H1 (cell line): ENCODE measurements around the gene ARID5B. TPM values are rescaled to one million over a fixed set of nuclear protein-coding genes. Genes with fewer than 3 reads are reported as not detected.

Source experiments
- CTCF ChIA-PET: fragments of 300-600 bp; sonication (Branson Sonifier 250); formaldehyde crosslinking; loops from one replicate; lab custom pipeline; 2021; ENCODE audit not compliant: partially characterized antibody; lab: Charles Lee
- POLR2A ChIA-PET: fragments of 300-600 bp; sonication (Branson Sonifier 250); formaldehyde crosslinking; loops from one replicate; lab custom pipeline; 2021; ENCODE audit warnings: inconsistent platforms; ENCODE audit not compliant: partially characterized antibody; lab: Charles Lee
- DNase-seq, 2 experiments: peaks; one replicate each; pipeline versions ENCODE4 v3.0.0 to v3.0.0-alpha.2; 2010 to 2022; ENCODE audit warnings: low spot score in 2 of 2, low read depth in 1 of 2, mixed read lengths in 1 of 2
- FAIRE-seq: peaks from 2 replicates; lab custom pipeline; 2011; peaks lifted over from hg19 to GRCh38; lab: Jason Lieb, UNC
- H2AFZ ChIP-seq: 2 replicates; pipeline ENCODE4 v1.8.1; 2012; ENCODE audit warnings: low read length, inconsistent platforms
- H2AK5ac ChIP-seq: 2 replicates; pipeline ENCODE4 v1.6.1; 2013; ENCODE audit warnings: low read depth, low read length
- H2BK120ac ChIP-seq: replicated peaks from 2 replicates; pipeline ENCODE3; 2013; ENCODE audit warnings: low read depth, low read length, inconsistent platforms
- H2BK12ac ChIP-seq: 2 replicates; pipeline ENCODE4 v1.6.1; 2013; ENCODE audit warnings: low read depth, low read length
- H2BK15ac ChIP-seq: 2 replicates; pipeline ENCODE4 v1.6.1; 2013; ENCODE audit warnings: low read length
- H2BK20ac ChIP-seq: 2 replicates; pipeline ENCODE4 v1.6.1; 2013; ENCODE audit warnings: low read length
- H2BK5ac ChIP-seq: 2 replicates; pipeline ENCODE4 v1.6.1; 2013; ENCODE audit warnings: low read depth, low read length
- H3K14ac ChIP-seq: 2 replicates; pipeline ENCODE4 v1.6.1; 2013; ENCODE audit warnings: inconsistent platforms; ENCODE audit not compliant: insufficient read length
- H3K18ac ChIP-seq: 2 replicates; pipeline ENCODE4 v1.6.1; 2013; ENCODE audit warnings: low read length; ENCODE audit errors: extremely low read depth
- H3K23ac ChIP-seq: 2 replicates; pipeline ENCODE4 v1.6.1; 2013; ENCODE audit warnings: inconsistent platforms; ENCODE audit not compliant: insufficient read length
- H3K23me2 ChIP-seq: 2 replicates; pipeline ENCODE4 v1.6.1; 2013; ENCODE audit warnings: low read depth, low read length
- H3K27ac ChIP-seq: 2 replicates; pipeline ENCODE4 v1.6.1; 2011; ENCODE audit warnings: low read depth, low read length, inconsistent platforms
- H3K27me3 ChIP-seq, 4 experiments: replicated peaks in 1 of 4; 1 replicate in 1 of 4; 2 replicates in 3 of 4; pipeline versions ENCODE4 v1.6.1 to v1.8.1; 2011 to 2013; ENCODE audit warnings: low read length in 3 of 4, mild to moderate bottlenecking in 3 of 4, inconsistent platforms in 2 of 4, mixed read lengths in 2 of 4, moderate library complexity in 1 of 4; ENCODE audit not compliant: control insufficient read depth in 3 of 4, insufficient read depth in 3 of 4; ENCODE audit errors: extremely low read depth in 1 of 4
- H3K36me3 ChIP-seq, 4 experiments: 2 replicates each; pipeline versions ENCODE4 v1.6.1 to v1.8.1; 2011 to 2013; ENCODE audit warnings: mild to moderate bottlenecking in 4 of 4, low read length in 3 of 4, moderate library complexity in 2 of 4, control low read depth in 1 of 4, inconsistent platforms in 1 of 4; ENCODE audit not compliant: insufficient read depth in 4 of 4, control insufficient read depth in 2 of 4
- H3K4ac ChIP-seq: replicated peaks from 2 replicates; pipeline ENCODE3; 2013; ENCODE audit warnings: low read length, low read depth, mixed read lengths, inconsistent platforms; ENCODE audit not compliant: insufficient read length
- H3K4me1 ChIP-seq, 4 experiments: replicated peaks in 1 of 4; 1 replicate in 1 of 4; 2 replicates in 3 of 4; pipeline versions ENCODE4 v1.6.1 to v1.8.1; 2011 to 2013; ENCODE audit warnings: low read length in 3 of 4, inconsistent platforms in 2 of 4, mixed read lengths in 1 of 4; ENCODE audit not compliant: insufficient read depth in 4 of 4, control insufficient read depth in 3 of 4
- H3K4me2 ChIP-seq, 2 experiments: 2 replicates each; pipeline versions ENCODE4 v1.6.1 to v1.8.1; 2011 to 2013; ENCODE audit warnings: low read depth in 2 of 2, low read length in 2 of 2, control low read depth in 1 of 2, inconsistent platforms in 1 of 2, mild to moderate bottlenecking in 1 of 2; ENCODE audit not compliant: insufficient read depth in 1 of 2
- H3K4me3 ChIP-seq, 4 experiments: fragments of 200-600, 300-600 bp in 1 of 4; sonication (generic), shearing (Covaris generic), sonication (Bioruptor Twin) in 1 of 4; 2 replicates each; pipeline versions ENCODE4 v1.5.1 to v1.8.1; 2011 to 2016; ENCODE audit warnings: low read length in 4 of 4, low read depth in 3 of 4, control low read depth in 2 of 4, inconsistent platforms in 2 of 4, mild to moderate bottlenecking in 2 of 4, mixed read lengths in 1 of 4, moderate library complexity in 1 of 4; ENCODE audit not compliant: insufficient read depth in 2 of 4; ENCODE audit errors: extremely low read depth in 1 of 4
- H3K56ac ChIP-seq: replicated peaks from 2 replicates; pipeline ENCODE3; 2013; ENCODE audit warnings: low read depth, mild to moderate bottlenecking, mixed read lengths, low read length, inconsistent platforms; ENCODE audit not compliant: insufficient read length
- H3K79me1 ChIP-seq: 2 replicates; pipeline ENCODE4 v1.6.1; 2013; ENCODE audit warnings: low read depth, low read length, control low read depth
- H3K79me2 ChIP-seq, 2 experiments: 2 replicates each; pipeline versions ENCODE4 v1.6.1 to v1.8.1; 2012 to 2013; ENCODE audit warnings: low read length in 2 of 2, mild to moderate bottlenecking in 2 of 2, inconsistent platforms in 1 of 2; ENCODE audit not compliant: insufficient read depth in 2 of 2, control insufficient read depth in 1 of 2
- H3K9ac ChIP-seq, 4 experiments: replicated peaks in 1 of 4; 1 replicate in 1 of 4; 2 replicates in 3 of 4; pipeline versions ENCODE4 v1.6.1 to v1.8.1; 2011 to 2013; ENCODE audit warnings: low read depth in 3 of 4, low read length in 3 of 4, control low read depth in 2 of 4, mild to moderate bottlenecking in 2 of 4, moderate library complexity in 2 of 4, inconsistent platforms in 1 of 4; ENCODE audit errors: extremely low read depth in 1 of 4
- H3K9me3 ChIP-seq, 2 experiments: 2 replicates each; pipeline versions ENCODE4 v1.6.1 to v1.8.1; 2012 to 2013; ENCODE audit warnings: mild to moderate bottlenecking in 2 of 2, moderate library complexity in 2 of 2, control low read depth in 1 of 2, inconsistent platforms in 1 of 2, low read depth in 1 of 2, low read length in 1 of 2, mixed read lengths in 1 of 2; ENCODE audit not compliant: insufficient read depth in 2 of 2
- H4K20me1 ChIP-seq, 2 experiments: replicated peaks in 1 of 2; 2 replicates each; pipeline versions ENCODE3 to v1.8.1; 2011 to 2013; ENCODE audit warnings: inconsistent platforms in 2 of 2, low read length in 2 of 2, mild to moderate bottlenecking in 1 of 2; ENCODE audit not compliant: insufficient read depth in 2 of 2, control insufficient read depth in 1 of 2
- H4K5ac ChIP-seq: 2 replicates; pipeline ENCODE4 v1.6.1; 2013; ENCODE audit warnings: low read length, low read depth, mixed read lengths, inconsistent platforms; ENCODE audit not compliant: insufficient read length
- H4K8ac ChIP-seq: 2 replicates; pipeline ENCODE4 v1.8.0; 2013; ENCODE audit warnings: mild to moderate bottlenecking, moderate library complexity, low read length, inconsistent platforms; ENCODE audit not compliant: insufficient read depth; ENCODE audit errors: extremely low read depth
- H4K91ac ChIP-seq: replicated peaks from 2 replicates; pipeline ENCODE3; 2013; ENCODE audit warnings: low read length, mixed read lengths, inconsistent platforms; ENCODE audit not compliant: insufficient read length
- ASH2L ChIP-seq: fragments of 200-600, 300-600 bp; sonication (generic); IDR thresholded peaks from one replicate; pipeline ENCODE4 v1.7.1; 2017; ENCODE audit warnings: low read length
- BACH1 ChIP-seq: IDR thresholded peaks from 2 replicates; pipeline ENCODE4 v1.6.1; 2012; ENCODE audit warnings: low read length, improper control_type of control experiment
- EP300 ChIP-seq, 2 experiments: IDR thresholded peaks; 1 replicate in 1 of 2; 2 replicates in 1 of 2; pipeline ENCODE4 v1.6.1; 2011 to 2012; ENCODE audit warnings: low read depth in 2 of 2, low read length in 2 of 2, mild to moderate bottlenecking in 2 of 2, borderline replicate concordance in 1 of 2, inconsistent platforms in 1 of 2, moderate library complexity in 1 of 2
- GTF2F1 ChIP-seq: IDR thresholded peaks from 2 replicates; pipeline ENCODE4 v1.6.1; 2012; ENCODE audit warnings: low read depth, low read length, improper control_type of control experiment, borderline replicate concordance
- JUN ChIP-seq: IDR thresholded peaks from 2 replicates; pipeline ENCODE4 v1.6.1; 2011; ENCODE audit warnings: low read depth, mild to moderate bottlenecking, improper control_type of control experiment, low read length
- KDM5A ChIP-seq: fragments of 200-600 bp; IDR thresholded peaks from 2 replicates; pipeline ENCODE4 v1.7.1; 2012; ENCODE audit warnings: mild to moderate bottlenecking, low read length, inconsistent platforms, mixed read lengths
- NRF1 ChIP-seq: IDR thresholded peaks from 2 replicates; pipeline ENCODE4 v1.6.1; 2011; ENCODE audit warnings: mild to moderate bottlenecking, low read depth, low read length, improper control_type of control experiment
- POU5F1 ChIP-seq: IDR thresholded peaks from 2 replicates; pipeline ENCODE4 v1.6.1; 2011; ENCODE audit warnings: low read depth, mild to moderate bottlenecking, low read length, moderate library complexity
- RNF2 ChIP-seq: fragments of 200-900, 300-1000 bp; sonication (generic); IDR thresholded peaks from 2 replicates; pipeline ENCODE4 v1.7.1; 2016; ENCODE audit warnings: borderline replicate concordance, low read depth, mild to moderate bottlenecking, antibody characterized with exemption, low read length; ENCODE audit not compliant: poor library complexity, severe bottlenecking; ENCODE audit errors: missing control alignments
- SP4 ChIP-seq: IDR thresholded peaks from 2 replicates; pipeline ENCODE4 v1.6.1; 2012; ENCODE audit warnings: low read length, inconsistent platforms
- WGBS, 2 experiments: shearing (Covaris generic) in 1 of 2; methylation state at CpG; one replicate each; pipeline versions ENCODE4 v1.1.6 to v1.1.7; 2013 to 2015; ENCODE audit warnings: low lambda C conversion rate in 2 of 2, mixed read lengths in 2 of 2, inconsistent platforms in 1 of 2, low coverage in 1 of 2, missing lambda C conversion rate in 1 of 2; ENCODE audit not compliant: insufficient replicate concordance in 2 of 2, insufficient coverage in 1 of 2, insufficient read length in 1 of 2; ENCODE audit errors: extremely low coverage in 1 of 2, missing lambda C conversion rate in 1 of 2; 5-methylcytosine and 5-hydroxymethylcytosine counted together
- polyA plus RNA-seq, 7 experiments: library from polyadenylated mRNA; depleted of rRNA in 3 of 7; stranded (reverse) in 5 of 7; unstranded in 2 of 7; fragments of >200 nt in 5 of 7; fragments of 200-250 nt in 2 of 7; gene quantifications; 1 replicate in 5 of 7; 2 replicates in 1 of 7; 4 replicates in 1 of 7; pipeline versions ENCODE4 v1.2.1 to v1.2.3, GENCODE V29; 2011 to 2013; ENCODE audit warnings: missing spikeins in 2 of 7, mixed read lengths in 2 of 7
- total RNA-seq: library from RNA; stranded (reverse); fragmentation: NEBNext Ultra II Directional; extraction: Animal tissue kit (Norgen Biotek cat#: 25700); gene quantifications from 2 replicates; pipeline ENCODE4 v1.2.1, GENCODE V29; 2021

Gene ARID5B
- total and polyA plus RNA-seq, 2 of the 8 experiments (the other 6 are each of a cell fraction or from before 2014, with no cell fraction given), result 0.21 to 1.1 TPM

- no peak overlapping the region for H3K4ac ChIP-seq
- DNase-seq (no peak), FAIRE-seq (no peak)
- H2BK120ac ChIP-seq, result no peak overlapping the region
- H3K9ac ChIP-seq, result no peak overlapping the region
- H3K23ac ChIP-seq, result no peak overlapping the region
- no peak overlapping the region for H2BK15ac ChIP-seq
- no peak overlapping the region for H3K56ac ChIP-seq
- H3K18ac ChIP-seq, result no peak overlapping the region
- H3K14ac ChIP-seq, result no peak overlapping the region
- no peaks in the 10 kb centered on the region for H3K9me3 ChIP-seq
- H2AFZ ChIP-seq, result no peak overlapping the region
- no peaks in the 10 kb centered on the region for H3K36me3 ChIP-seq
- no peak overlapping the region for H2AK5ac ChIP-seq
- POLR2A ChIA-PET, result no interaction called here
- H2BK20ac ChIP-seq, result no peak overlapping the region
- no peaks in the 10 kb centered on the region for H3K79me1 ChIP-seq
- H3K27me3 ChIP-seq, result no peaks in the 10 kb centered on the region
- H4K8ac ChIP-seq, result no peak overlapping the region
- no peak overlapping the region for H4K91ac ChIP-seq
- no peak for TF ChIP-seq EP300 (IDR thresholded peaks at IDR 0.05; ENCODE audit: borderline replicate concordance in 1 of 2, low read depth in 2 of 2, low read length in 2 of 2)
- no peak for TF ChIP-seq GTF2F1
- no peak for TF ChIP-seq KDM5A
- no peak for TF ChIP-seq ASH2L
- TF ChIP-seq SP4, result no peak
- no peak for TF ChIP-seq POU5F1
- TF ChIP-seq JUN, result no peak
- no peak for TF ChIP-seq NRF1
- no peak for TF ChIP-seq BACH1
- no peak for TF ChIP-seq RNF2
- TF ChIP-seq, all 59 proteins: peak for 0
- Histone ChIP-seq H3K4me3 (no peak overlapping the region), H2BK12ac (no peak overlapping the region), H3K79me2 (no peaks in the 10 kb centered on the region), H2BK5ac (no peak overlapping the region), H3K27ac (no peak overlapping the region), H3K4me2 (no peak overlapping the region), H3K23me2 (no peaks in the 10 kb centered on the region), H4K5ac (no peak overlapping the region), H4K20me1 (no peaks in the 10 kb centered on the region), H3K4me1 (no peaks in the 10 kb centered on the region)
- 70% methylated on average over 2 of the region's 2 CpGs; no CpG with 5 or more reads in 1 of the 2 experiments for WGBS, 2 experiments
- CTCF ChIA-PET, result interaction anchor here (0.7 kb wide), 1 partner anchor 983 kb away, joined by 3 read pairs; no protein-coding TSS in a partner anchor
Observed at GRCh38 chr10:61919646-61920215, 18.2 kb downstream of the ARID5B start.
